ENCODE measurements around the gene LCLAT1.
"Not testable (repeated sequence)": the region's sequence is repeated elsewhere in the genome, so short reads cannot be mapped to it uniquely, and the experiment has no call there.

The LCLAT1 gene

DNA sequence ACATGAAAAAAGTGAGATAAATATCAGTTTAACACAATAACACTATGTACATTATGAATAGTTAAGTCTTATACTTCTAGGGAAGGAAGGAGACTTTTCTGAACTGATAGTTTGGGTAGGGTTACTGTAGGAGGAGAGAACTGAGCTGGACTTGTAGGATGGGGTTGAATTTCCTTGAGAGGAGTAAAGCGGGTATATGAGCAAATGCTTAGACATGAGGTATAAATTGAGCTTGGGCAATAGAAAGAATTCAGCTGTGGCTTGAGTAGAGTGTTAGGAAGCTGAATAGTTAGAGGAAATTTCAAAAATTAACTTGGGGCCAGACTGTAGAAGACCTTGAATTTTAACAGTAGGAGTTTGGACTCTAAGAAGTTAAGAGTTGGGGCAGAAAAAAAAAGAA, 45.1 kb downstream of the LCLAT1 start:
- no peak for DNase-seq

- DNase-seq = no peak
Measured at GRCh38 chr2:30492619-30493018, 45.6 kb downstream of the LCLAT1 start.

DNA sequence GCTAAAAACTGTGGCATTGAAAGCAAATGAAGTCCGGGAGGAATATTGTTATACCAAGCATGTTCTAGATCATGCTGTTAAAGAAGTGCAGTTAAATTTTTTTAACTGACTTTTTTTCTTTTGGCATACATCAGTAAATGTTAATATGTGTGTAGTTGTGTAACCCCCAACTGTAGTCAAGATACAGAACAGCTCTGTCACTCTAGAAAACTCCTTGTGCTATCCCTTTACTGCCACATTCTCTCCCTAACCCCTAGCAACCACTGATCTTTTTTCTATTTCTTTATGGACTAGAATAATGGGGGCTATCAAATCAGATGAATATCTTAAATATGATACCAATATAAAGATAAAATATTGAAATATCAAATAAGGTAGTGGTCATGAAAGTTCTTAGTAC, 46.4 kb downstream of the LCLAT1 start:
- no peak for DNase-seq

- not testable (repeated sequence) for DNase-seq
Measured at GRCh38 chr2:30495896-30496295, 48.9 kb downstream of the LCLAT1 start.

- DNase-seq = no peak
Measured at GRCh38 chr2:30499681-30500080, 52.6 kb downstream of the LCLAT1 start.

DNA sequence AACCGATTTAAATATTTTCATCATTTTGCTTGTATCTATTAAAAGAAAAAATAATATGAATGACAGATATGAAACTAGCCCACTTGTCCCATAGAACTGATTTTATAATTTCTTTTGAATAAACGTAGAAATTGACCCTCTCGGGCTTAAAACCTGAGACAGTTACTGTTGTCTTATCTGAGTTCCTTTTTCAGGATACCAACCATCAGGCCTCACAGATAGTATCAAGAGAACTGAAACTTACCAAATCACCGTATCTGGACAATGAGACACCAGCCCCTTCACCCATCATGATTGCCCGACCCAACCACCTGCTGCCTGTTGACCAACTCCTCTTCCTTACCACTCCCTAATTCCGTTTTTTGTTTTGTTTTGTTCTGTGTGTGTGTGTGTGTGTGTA, 53.7 kb downstream of the LCLAT1 start:
- no peak for DNase-seq

GRCh38 chr2:30502310-30502709, 55.3 kb downstream of the LCLAT1 start:
- DNase-seq = no peak

GRCh38 chr2:30503007-30503694, 56.1 kb downstream of the LCLAT1 start:
- no peak for DNase-seq

- no peak for DNase-seq
Measured at GRCh38 chr2:30503695-30504052, 56.6 kb downstream of the LCLAT1 start.

DNA sequence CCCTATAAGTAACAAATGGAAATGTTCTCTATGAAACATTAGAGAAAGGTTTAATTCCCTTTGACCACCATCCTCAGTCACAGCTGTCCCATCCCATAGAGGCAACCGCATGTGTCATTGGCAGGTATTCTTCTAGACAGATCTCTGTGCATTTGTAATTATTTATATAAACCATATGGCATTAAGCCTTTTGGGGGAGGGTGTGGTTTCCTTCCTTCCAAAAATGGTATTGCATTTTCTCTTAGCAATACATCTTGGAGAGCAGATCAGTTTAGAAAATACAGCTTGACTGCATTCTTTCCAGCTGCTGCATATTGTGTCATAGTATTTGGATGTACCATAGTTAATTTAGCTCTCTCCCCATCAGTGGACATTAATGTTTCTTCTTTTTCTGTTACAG, 57.7 kb downstream of the LCLAT1 start:
- DNase-seq = no peak

DNA sequence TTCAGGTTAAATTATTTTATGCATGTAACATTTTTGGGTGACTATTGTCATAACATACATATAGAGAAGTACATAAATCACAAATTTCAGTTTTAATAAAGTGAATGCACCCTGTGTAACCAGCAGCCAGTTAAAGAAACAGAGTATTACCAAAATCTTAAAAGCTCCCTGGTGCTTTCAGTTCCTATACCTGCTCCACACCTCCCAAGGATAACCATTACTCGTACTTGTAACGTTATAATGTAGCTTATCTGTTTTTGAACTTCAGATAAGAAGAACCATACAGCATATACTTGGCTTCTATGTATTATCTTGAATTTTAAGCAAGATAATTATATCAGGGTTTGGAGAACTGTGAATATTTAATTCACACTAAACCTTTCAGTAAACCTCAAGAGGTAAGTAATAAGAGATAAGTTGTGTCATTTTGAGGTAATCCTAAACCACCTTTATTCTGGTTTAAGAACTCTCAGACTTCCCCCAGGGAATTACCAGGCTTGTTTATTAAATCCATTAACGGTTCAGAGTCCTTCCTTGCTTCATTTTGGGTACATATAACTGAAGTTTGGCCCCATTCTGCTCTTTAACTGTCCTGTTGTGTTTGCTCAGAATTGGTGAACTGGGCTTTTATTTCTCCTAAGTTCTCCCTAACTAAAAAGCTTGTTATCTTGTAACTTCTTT, 58.6 kb downstream of the LCLAT1 start:
- DNase-seq = no peak

DNA sequence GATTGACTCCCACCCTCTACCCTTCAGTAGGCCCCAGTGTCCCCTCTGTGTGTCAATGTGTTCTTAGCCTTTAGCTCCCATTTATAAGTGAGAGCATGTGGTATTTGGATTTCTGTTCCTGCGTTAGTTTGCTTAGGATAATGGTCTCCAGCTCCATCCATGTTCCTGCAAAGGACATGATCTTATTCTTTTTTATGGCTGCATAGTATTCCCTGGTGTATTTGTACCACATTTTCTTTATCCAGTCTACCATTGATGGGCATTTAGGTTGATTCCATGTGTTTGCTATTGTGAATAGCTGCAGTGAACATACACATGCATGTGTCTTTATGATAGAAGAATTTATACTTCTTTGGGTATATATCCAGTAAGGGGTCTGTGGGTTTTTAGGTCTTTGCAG, 60.4 kb downstream of the LCLAT1 start:
- DNase-seq = not testable (repeated sequence)

GRCh38 chr2:30509716-30510115, 62.7 kb downstream of the LCLAT1 start:
- DNase-seq = no peak

DNA sequence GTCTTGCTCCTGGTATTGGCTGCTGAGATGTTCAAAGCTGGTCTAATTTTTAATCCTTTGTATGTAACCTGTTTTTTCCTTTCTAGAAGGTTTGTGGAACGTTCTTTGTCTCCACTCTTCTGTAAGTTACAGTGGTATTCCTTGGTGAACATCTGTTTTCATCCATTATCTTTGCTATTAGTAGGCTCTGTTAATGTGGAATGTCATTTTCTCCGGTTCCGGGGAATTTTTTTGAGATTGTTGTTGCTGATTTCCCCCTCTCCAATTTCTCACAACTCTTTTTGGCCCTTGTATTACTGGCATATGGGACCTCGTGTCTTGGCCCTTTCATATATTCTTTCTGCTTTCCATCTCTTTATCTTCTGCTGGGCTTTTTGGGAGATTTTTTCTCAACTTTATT, 63.4 kb downstream of the LCLAT1 start:
- DNase-seq = no peak

- peak; percentile 69 for DNase-seq
Measured at GRCh38 chr2:30511122-30512083, 64.4 kb downstream of the LCLAT1 start.

GRCh38 chr2:30512243-30512886, 65.3 kb downstream of the LCLAT1 start:
- no peak for DNase-seq

GRCh38 chr2:30513649-30514048, 66.6 kb downstream of the LCLAT1 start:
- not testable (repeated sequence) for DNase-seq

- DNase-seq = no peak
Measured at GRCh38 chr2:30514134-30514847, 67.2 kb downstream of the LCLAT1 start.

DNA sequence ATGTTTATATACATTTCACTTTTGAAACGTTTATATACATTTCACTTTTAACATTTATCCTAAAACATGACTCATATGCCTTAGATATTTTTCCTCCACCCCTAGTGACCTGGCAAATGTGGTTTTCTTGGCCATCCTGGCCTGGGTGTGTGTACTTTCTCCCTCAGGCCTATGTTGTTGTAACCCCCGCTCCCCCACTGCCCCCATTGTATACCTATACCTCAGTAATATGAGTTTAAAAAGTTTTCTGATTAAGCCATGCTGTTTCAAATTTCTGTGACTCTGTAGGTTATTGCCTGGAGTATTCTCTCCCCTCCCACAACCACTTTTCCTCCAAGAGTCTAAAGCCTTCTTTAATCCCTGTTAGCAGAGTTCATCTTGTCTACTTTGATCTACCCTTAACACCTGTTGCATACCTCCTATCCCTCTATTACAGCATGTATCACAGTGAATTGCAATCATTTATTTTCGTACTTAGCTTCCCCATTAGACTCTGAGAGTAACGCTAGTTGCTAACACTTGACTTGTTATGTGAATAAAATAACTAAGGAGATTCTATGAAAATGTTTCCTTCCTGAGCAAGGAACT, 67.9 kb downstream of the LCLAT1 start:
- no peak for DNase-seq

GRCh38 chr2:30516166-30516565, 69.1 kb downstream of the LCLAT1 start:
- no peak for DNase-seq

GRCh38 chr2:30519796-30520195, 72.8 kb downstream of the LCLAT1 start:
- no peak for DNase-seq

- no peak for DNase-seq
Measured at GRCh38 chr2:30522421-30522820, 75.4 kb downstream of the LCLAT1 start.
